ENCODE measurements around the gene RRP1B. TPM values are rescaled to one million over a fixed set of nuclear protein-coding genes. Genes with fewer than 3 reads are reported as not detected.
A peak's percentile ranks its signal among the peaks of the same experiment; 100 is the strongest.

The RRP1B gene
- total RNA-seq, 2 donors from 2014 or later: 10.5 to 16.0 TPM

DNA sequence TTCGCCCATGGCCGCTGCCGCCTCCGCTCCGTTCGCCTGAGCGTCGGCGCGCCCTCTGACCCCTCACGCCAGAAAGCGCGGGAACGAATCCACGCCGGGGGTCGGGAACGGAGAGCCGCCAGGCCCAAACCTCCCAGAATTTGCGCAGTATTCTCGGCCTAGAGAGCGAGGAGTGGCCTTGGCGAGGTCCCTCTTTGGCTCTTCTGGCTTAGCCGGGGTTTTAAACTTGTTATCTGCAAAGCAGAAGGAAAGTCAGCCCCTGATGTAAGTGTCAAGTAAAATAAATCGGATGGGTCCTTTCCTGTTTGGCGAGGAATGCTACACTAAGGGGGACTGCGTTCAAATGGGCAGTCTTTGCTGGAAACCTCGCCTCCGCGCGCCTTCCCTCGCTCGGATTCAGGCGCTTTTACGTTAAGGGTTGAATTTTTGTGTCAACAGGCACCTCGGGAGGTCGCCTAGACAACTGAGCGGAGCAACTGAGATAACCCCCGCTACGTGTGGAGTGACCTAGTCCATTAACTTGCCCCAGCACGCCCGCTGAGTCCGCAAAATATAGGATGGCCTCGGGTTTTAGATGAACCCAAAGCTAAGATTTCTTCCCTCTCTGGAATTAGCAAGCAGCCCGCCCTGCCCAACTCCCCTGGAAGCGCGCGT lies 1.1 kb upstream of the RRP1B start:
- no peak for DNase-seq (ENCODE audit: low spot score)
- TF ChIP-seq, protein P1, sequence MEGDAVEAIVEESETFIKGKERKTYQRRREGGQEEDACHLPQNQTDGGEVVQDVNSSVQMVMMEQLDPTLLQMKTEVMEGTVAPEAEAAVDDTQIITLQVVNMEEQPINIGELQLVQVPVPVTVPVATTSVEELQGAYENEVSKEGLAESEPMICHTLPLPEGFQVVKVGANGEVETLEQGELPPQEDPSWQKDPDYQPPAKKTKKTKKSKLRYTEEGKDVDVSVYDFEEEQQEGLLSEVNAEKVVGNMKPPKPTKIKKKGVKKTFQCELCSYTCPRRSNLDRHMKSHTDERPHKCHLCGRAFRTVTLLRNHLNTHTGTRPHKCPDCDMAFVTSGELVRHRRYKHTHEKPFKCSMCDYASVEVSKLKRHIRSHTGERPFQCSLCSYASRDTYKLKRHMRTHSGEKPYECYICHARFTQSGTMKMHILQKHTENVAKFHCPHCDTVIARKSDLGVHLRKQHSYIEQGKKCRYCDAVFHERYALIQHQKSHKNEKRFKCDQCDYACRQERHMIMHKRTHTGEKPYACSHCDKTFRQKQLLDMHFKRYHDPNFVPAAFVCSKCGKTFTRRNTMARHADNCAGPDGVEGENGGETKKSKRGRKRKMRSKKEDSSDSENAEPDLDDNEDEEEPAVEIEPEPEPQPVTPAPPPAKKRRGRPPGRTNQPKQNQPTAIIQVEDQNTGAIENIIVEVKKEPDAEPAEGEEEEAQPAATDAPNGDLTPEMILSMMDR (IDR thresholded peaks at IDR 0.05): no peak
- H3K4me1 ChIP-seq: peaks cover 0 to 20% of the 10 kb centered on the region in 2 donors
- no peak overlapping the region for H3K27ac ChIP-seq
- H3K36me3 ChIP-seq: no peaks in the 10 kb centered on the region
- no peaks in the 10 kb centered on the region for H3K27me3 ChIP-seq
- no peak overlapping the region for H3K4me3 ChIP-seq
- no peaks in the 10 kb centered on the region for H3K9me3 ChIP-seq

DNA sequence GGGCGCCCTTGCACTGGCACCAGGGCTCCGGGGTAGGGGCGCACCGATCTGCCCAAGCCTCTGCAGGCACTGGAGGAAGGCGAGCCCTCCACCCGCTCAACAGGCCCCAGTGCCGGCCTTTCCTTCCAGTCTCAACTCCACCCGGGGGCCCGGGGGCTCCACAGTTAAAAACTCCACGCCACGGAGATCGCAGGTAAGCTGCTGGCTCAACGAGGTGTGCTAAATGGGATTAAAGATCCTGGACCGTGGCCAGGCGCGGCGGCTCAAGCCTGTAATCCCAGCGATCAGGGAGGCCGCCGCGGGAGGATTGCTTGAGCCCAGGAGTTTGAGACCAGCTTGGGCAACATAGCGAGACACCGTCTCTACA lies 608 bp upstream of the RRP1B start:
- Histone ChIP-seq H3K27me3 (no peaks in the 10 kb centered on the region), H3K27ac (peak overlapping the region; percentile 79 to 84), H3K4me3 (peak overlapping the region; percentile 86 to 95), H3K4me1 (peaks cover 0 to 20% of the 10 kb centered on the region in 2 donors), H3K36me3 (no peaks in the 10 kb centered on the region), H3K9me3 (no peaks in the 10 kb centered on the region)
- TF ChIP-seq, protein P1 (IDR thresholded peaks at IDR 0.05): no peak
- no peak for DNase-seq (ENCODE audit: low spot score)

DNA sequence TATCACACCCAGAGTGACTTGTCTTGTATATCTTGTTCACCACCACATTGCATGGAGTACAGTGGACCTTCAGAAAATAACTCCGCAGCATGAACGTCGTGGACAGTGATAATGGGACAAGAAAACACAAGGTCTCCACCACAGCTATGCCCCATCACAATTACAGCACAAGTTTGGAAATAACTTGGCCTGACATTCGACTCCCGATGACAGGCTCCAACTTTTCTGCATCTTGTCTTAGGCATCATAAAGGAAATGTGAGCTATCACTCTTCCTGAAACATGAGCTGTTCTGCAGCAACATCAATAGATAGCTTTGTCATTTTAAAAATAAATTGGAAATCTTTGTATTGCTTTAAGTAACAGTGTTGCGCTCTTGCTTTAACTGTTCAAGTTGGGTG lies 2.9 kb downstream of the RRP1B start:
- H3K9me3 ChIP-seq: no peaks in the 10 kb centered on the region
- TF ChIP-seq, protein P1 (IDR thresholded peaks at IDR 0.05): no peak
- H3K27me3 ChIP-seq: no peaks in the 10 kb centered on the region
- no peak for DNase-seq (ENCODE audit: low spot score)
- H3K4me3 ChIP-seq: no peak overlapping the region
- no peaks in the 10 kb centered on the region for H3K36me3 ChIP-seq
- H3K27ac ChIP-seq: no peak overlapping the region
- peaks cover 0 to 20% of the 10 kb centered on the region in 2 donors for H3K4me1 ChIP-seq

DNA sequence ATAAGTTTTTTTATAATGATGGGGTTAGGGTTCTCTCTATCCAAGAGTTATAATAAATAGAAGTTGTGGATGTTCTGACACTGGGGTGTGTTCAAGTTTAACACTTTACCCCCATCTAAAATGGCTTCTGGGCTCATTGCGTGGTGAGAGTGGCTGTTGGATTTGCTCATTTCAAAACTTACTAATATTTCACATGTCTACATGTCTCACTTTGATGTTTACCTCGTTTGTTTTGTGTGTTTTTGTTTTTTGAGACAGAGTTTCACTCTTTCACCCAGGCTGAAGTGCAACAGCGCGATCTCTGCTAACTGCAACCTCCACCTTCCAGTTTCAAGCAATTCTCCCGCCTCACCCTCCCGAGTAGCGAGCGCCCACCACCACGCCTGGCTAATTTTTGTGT lies 3.7 kb downstream of the RRP1B start:
- Histone ChIP-seq H3K4me3 (no peak overlapping the region), H3K36me3 (no peaks in the 10 kb centered on the region), H3K27me3 (no peaks in the 10 kb centered on the region), H3K4me1 (peaks cover 0 to 20% of the 10 kb centered on the region in 2 donors), H3K9me3 (no peaks in the 10 kb centered on the region), H3K27ac (no peak overlapping the region)
- no peak for DNase-seq (ENCODE audit: low spot score)
- TF ChIP-seq, protein P1 (IDR thresholded peaks at IDR 0.05): no peak

DNA sequence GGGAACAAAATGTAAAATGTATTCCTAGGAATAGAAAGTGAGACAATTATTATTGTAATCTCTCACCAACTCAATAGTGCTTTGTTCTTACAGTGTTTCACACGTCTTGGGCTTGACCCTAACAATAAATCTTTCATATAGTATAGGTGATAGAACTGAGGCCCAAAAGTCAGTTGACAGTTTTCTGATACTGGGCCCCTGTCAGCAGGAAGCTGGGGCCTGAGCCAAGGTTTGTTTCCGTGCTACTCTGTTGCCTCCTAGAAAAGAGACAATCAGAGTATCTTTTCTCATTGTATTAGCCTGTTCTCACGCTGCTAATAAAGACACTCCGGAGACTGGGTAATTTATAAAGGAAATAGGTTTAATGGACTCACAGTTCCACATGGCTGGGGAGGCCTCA lies 5.0 kb downstream of the RRP1B start:
- Histone ChIP-seq H3K9me3 (no peaks in the 10 kb centered on the region), H3K27ac (no peak overlapping the region), H3K4me1 (peaks cover 0 to 12% of the 10 kb centered on the region in 2 donors), H3K36me3 (no peaks in the 10 kb centered on the region), H3K27me3 (no peaks in the 10 kb centered on the region), H3K4me3 (no peak overlapping the region)
- no peak for DNase-seq (ENCODE audit: low spot score)
- TF ChIP-seq, protein P1 (IDR thresholded peaks at IDR 0.05): no peak

DNA sequence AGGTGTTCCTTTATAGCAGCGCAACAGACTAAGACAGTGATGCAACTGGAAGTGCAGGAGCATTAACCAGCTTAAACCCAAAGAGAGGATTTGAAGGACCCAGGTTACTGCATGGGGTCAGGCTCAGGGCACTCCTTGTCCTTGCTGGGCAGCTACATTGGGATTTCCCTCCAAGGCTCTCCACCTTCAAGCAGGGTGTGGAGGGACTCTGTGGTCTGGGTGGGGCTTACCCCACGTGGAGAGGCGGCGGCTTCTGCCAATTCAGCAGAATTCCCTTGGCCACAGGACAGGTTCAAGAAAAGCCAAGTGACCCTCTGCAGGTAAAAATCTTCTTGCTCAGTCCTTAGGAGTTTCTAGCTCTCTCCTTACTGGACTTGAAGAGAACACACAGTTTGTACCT lies 6.5 kb downstream of the RRP1B start:
- H3K9me3 ChIP-seq: no peaks in the 10 kb centered on the region
- H3K4me3 ChIP-seq: no peak overlapping the region
- TF ChIP-seq, protein P1 (IDR thresholded peaks at IDR 0.05): no peak
- peaks cover 0 to 3% of the 10 kb centered on the region in 2 donors for H3K4me1 ChIP-seq
- no peaks in the 10 kb centered on the region for H3K27me3 ChIP-seq
- H3K27ac ChIP-seq: no peak overlapping the region
- H3K36me3 ChIP-seq: peaks cover 5% of the 10 kb centered on the region
- DNase-seq (ENCODE audit: low spot score): no peak
